PC-3 (cell line): ENCODE measurements around the gene SCNN1B.

Experiments used
- EZH2 ChIP-seq: fragments of 300-600 bp; sonication (generic); IDR thresholded peaks from one replicate; pipeline ENCODE4 v1.6.1; 2017; ENCODE audit warnings: antibody characterized with exemption, mild to moderate bottlenecking, low read length; ENCODE audit not compliant: unreplicated experiment
- TF ChIP-seq, protein P1 (sequence below): fragments of 300-600 bp; sonication (generic); conservative IDR thresholded peaks from 2 replicates; pipeline ENCODE4 v1.5.1; 2017; ENCODE audit warnings: antibody characterized with exemption, low read depth, mild to moderate bottlenecking, low read length

DNA sequence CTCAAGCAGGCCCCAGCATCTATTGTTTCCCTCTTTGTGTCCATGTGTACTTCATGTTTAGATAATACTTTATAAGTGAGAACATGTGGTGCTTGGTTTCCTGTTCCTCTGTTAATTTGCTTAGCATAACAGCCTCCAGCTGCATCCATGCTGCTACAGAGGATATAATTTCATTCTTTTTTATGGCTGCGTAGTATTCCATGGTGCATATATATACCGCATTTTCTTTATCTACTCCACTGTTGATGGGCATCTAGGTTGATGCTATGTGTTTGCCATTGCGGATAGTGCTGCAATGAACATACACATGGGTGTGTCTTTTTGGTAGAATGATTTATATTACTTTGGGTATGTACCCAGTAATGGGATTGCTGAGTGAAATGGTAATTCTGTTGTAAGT, 31.4 kb upstream of the SCNN1B start:
- TF ChIP-seq, protein P1, sequence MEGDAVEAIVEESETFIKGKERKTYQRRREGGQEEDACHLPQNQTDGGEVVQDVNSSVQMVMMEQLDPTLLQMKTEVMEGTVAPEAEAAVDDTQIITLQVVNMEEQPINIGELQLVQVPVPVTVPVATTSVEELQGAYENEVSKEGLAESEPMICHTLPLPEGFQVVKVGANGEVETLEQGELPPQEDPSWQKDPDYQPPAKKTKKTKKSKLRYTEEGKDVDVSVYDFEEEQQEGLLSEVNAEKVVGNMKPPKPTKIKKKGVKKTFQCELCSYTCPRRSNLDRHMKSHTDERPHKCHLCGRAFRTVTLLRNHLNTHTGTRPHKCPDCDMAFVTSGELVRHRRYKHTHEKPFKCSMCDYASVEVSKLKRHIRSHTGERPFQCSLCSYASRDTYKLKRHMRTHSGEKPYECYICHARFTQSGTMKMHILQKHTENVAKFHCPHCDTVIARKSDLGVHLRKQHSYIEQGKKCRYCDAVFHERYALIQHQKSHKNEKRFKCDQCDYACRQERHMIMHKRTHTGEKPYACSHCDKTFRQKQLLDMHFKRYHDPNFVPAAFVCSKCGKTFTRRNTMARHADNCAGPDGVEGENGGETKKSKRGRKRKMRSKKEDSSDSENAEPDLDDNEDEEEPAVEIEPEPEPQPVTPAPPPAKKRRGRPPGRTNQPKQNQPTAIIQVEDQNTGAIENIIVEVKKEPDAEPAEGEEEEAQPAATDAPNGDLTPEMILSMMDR: no peak
- TF ChIP-seq EZH2: no peak
